BLaER1 treated with 17β-estradiol and CSF1 and Interleukin-3, amounts not matched to agents 10 nM and 100 nM (cell line): ENCODE measurements around the gene PICALM.

Source experiments
- H3K27ac ChIP-seq, 11 experiments: shearing (Covaris generic); formaldehyde crosslinking; 2 replicates each; pipeline ENCODE4 v1.8.1; 2022
- H3K27me3 ChIP-seq, 11 experiments: shearing (Covaris generic); formaldehyde crosslinking; 2 replicates each; pipeline ENCODE4 v1.8.1; 2022
- H3K36me3 ChIP-seq, 11 experiments: shearing (Covaris generic); formaldehyde crosslinking; 2 replicates each; pipeline ENCODE4 v1.8.1; 2022
- H3K4me1 ChIP-seq, 10 experiments: shearing (Covaris generic); formaldehyde crosslinking; 2 replicates each; pipeline ENCODE4 v1.8.1; 2022
- H3K4me2 ChIP-seq, 11 experiments: shearing (Covaris generic); formaldehyde crosslinking; 2 replicates each; pipeline ENCODE4 v1.8.1; 2022
- H3K4me3 ChIP-seq, 10 experiments: shearing (Covaris generic); formaldehyde crosslinking; 2 replicates each; pipeline ENCODE4 v1.8.1; 2022
- H3K9ac ChIP-seq, 11 experiments: shearing (Covaris generic); formaldehyde crosslinking; 2 replicates each; pipeline ENCODE4 v1.8.1; 2022
- H3K9me3 ChIP-seq, 11 experiments: shearing (Covaris generic); formaldehyde crosslinking; replicated peaks in 1 of 11; 2 replicates each; pipeline ENCODE4 v1.8.1; 2022
- H4K20me1 ChIP-seq, 11 experiments: shearing (Covaris generic); formaldehyde crosslinking; 2 replicates each; pipeline ENCODE4 v1.8.1; 2022
- Cebpa-rat ChIP-seq, 11 experiments: shearing (Covaris generic); IDR thresholded peaks; 2 replicates each; pipeline ENCODE4 v1.8.1; 2022

Gene PICALM

GRCh38 chr11:86035920-86036319 lies 33.0 kb downstream of the PICALM start:
- H3K4me2 ChIP-seq: peak overlapping the region in 2 of 11 experiments; percentile 22 to 24; a peak in 2 of 22 replicates
- no peak overlapping the region for H3K4me3 ChIP-seq
- H3K4me1 ChIP-seq: peaks cover 0 to 64% (median 3%) of the 10 kb centered on the region in 10 experiments; a peak in 14 of 20 replicates
- H3K9me3 ChIP-seq: no peaks in the 10 kb centered on the region
- no peak overlapping the region for H3K27ac ChIP-seq
- no peak overlapping the region for H3K9ac ChIP-seq
- H3K27me3 ChIP-seq: no peaks in the 10 kb centered on the region
- peaks cover 6 to 70% (median 35%) of the 10 kb centered on the region in 11 experiments for H3K36me3 ChIP-seq
- no peak for TF ChIP-seq Cebpa-rat (IDR thresholded peaks at IDR 0.05)
- H4K20me1 ChIP-seq: peaks cover 59 to 100% (median 99%) of the 10 kb centered on the region in 11 experiments

GRCh38 chr11:86035164-86035563 lies 33.7 kb downstream of the PICALM start:
- Histone ChIP-seq H3K4me2 (peak overlapping the region in 2 of 11 experiments; percentile 22 to 24; a peak in 3 of 22 replicates), H3K4me1 (peaks cover 0 to 56% (median 0%) of the 10 kb centered on the region in 10 experiments; a peak in 7 of 20 replicates), H3K36me3 (peaks cover 14 to 73% (median 42%) of the 10 kb centered on the region in 11 experiments), H3K27ac (no peak overlapping the region), H3K9me3 (no peaks in the 10 kb centered on the region), H3K4me3 (no peak overlapping the region), H3K9ac (no peak overlapping the region), H3K27me3 (no peaks in the 10 kb centered on the region), H4K20me1 (peaks cover 55 to 100% (median 99%) of the 10 kb centered on the region in 11 experiments)
- TF ChIP-seq Cebpa-rat (IDR thresholded peaks at IDR 0.05): no peak

DNA sequence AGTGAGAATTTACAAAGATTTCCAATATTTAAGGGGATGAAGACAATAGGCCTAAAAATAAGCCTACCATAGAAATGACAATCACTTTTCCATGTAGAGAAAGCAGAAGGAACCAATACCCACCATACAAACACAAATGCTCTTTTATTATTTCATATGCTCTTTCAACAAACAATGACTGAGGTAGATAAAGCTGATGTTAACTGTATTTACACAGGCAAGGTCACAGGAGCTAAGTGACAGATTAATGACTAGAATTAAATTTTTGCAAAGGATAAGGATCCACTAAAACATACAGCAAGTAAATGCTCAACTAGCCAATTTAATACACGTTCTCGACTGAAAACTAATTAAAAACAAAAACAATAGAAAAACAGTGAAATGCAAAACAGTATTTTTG lies 34.2 kb downstream of the PICALM start:
- peaks cover 0 to 52% (median 0%) of the 10 kb centered on the region in 10 experiments; a peak in 7 of 20 replicates for H3K4me1 ChIP-seq
- no peak overlapping the region for H3K27ac ChIP-seq
- H3K9ac ChIP-seq: no peak overlapping the region
- H3K27me3 ChIP-seq: no peaks in the 10 kb centered on the region
- peaks cover 53 to 100% (median 96%) of the 10 kb centered on the region in 11 experiments for H4K20me1 ChIP-seq
- H3K9me3 ChIP-seq: no peaks in the 10 kb centered on the region
- H3K4me3 ChIP-seq: no peak overlapping the region
- no peak for TF ChIP-seq Cebpa-rat (IDR thresholded peaks at IDR 0.05)
- peaks cover 18 to 75% (median 43%) of the 10 kb centered on the region in 11 experiments for H3K36me3 ChIP-seq
- peak overlapping the region in 1 of 11 experiments; percentile 24; a peak in 2 of 22 replicates for H3K4me2 ChIP-seq

DNA sequence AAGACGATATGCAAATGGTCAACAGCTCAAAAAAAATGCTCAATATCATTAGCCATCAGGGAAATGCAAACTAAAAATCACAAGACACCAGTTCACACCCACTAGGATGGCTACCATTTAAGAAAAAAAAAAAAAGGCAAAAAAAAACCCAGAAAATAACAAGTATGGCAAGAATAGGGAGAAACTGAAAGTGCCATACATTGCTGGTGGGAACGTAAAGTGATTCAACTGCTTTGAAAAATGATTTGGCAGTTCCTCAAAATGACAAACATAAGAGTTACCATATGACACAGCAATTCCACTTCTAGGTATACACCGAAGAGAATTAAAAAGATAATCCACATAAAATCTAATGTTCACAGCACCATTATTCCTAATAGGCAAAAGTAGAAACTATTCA lies 47.5 kb downstream of the PICALM start:
- no peaks in the 10 kb centered on the region for H3K27me3 ChIP-seq
- H3K4me2 ChIP-seq: peak overlapping the region in 4 of 11 experiments; percentile 23 to 83 (median 68); a peak in 8 of 22 replicates
- H4K20me1 ChIP-seq: peaks cover 0 to 100% (median 10%) of the 10 kb centered on the region in 11 experiments; a peak in 13 of 22 replicates
- H3K9me3 ChIP-seq: peaks cover 0 to 15% (median 5%) of the 10 kb centered on the region in 11 experiments; a peak in 9 of 22 replicates
- peaks cover 0 to 46% (median 14%) of the 10 kb centered on the region in 10 experiments; a peak in 12 of 20 replicates for H3K4me1 ChIP-seq
- no peak overlapping the region for H3K9ac ChIP-seq
- no peak for TF ChIP-seq Cebpa-rat (IDR thresholded peaks at IDR 0.05)
- peaks cover 81 to 100% (median 94%) of the 10 kb centered on the region in 11 experiments for H3K36me3 ChIP-seq
- H3K27ac ChIP-seq: peak overlapping the region in 4 of 11 experiments; percentile 0 to 42 (median 14); a peak in 3 of 22 replicates
- H3K4me3 ChIP-seq: peak overlapping the region in 2 of 10 experiments; percentile 8 to 19; a peak in 1 of 20 replicates

GRCh38 chr11:86018249-86018648 lies 50.6 kb downstream of the PICALM start:
- Histone ChIP-seq H3K36me3 (peaks cover 74 to 100% (median 91%) of the 10 kb centered on the region in 11 experiments), H3K9ac (no peak overlapping the region), H3K9me3 (peaks cover 0 to 15% (median 5%) of the 10 kb centered on the region in 11 experiments; a peak in 9 of 22 replicates), H3K4me2 (no peak overlapping the region), H4K20me1 (peaks cover 0 to 100% (median 12%) of the 10 kb centered on the region in 11 experiments; a peak in 14 of 22 replicates), H3K27me3 (no peaks in the 10 kb centered on the region), H3K4me1 (peaks cover 0 to 27% (median 4%) of the 10 kb centered on the region in 10 experiments; a peak in 10 of 20 replicates), H3K4me3 (no peak overlapping the region), H3K27ac (no peak overlapping the region)
- TF ChIP-seq Cebpa-rat (IDR thresholded peaks at IDR 0.05): no peak

- H3K4me3 ChIP-seq: no peak overlapping the region
- H3K9ac ChIP-seq: no peak overlapping the region
- no peak overlapping the region for H3K4me2 ChIP-seq
- TF ChIP-seq Cebpa-rat (IDR thresholded peaks at IDR 0.05): no peak
- peaks cover 68 to 100% (median 94%) of the 10 kb centered on the region in 11 experiments for H3K36me3 ChIP-seq
- H3K27ac ChIP-seq: no peak overlapping the region
- H3K9me3 ChIP-seq: peaks cover 0 to 13% (median 5%) of the 10 kb centered on the region in 11 experiments; a peak in 9 of 22 replicates
- H3K4me1 ChIP-seq: peaks cover 0 to 16% (median 3%) of the 10 kb centered on the region in 10 experiments; a peak in 9 of 20 replicates
- H4K20me1 ChIP-seq: peaks cover 0 to 100% (median 17%) of the 10 kb centered on the region in 11 experiments; a peak in 17 of 22 replicates
- no peaks in the 10 kb centered on the region for H3K27me3 ChIP-seq
These were observed 52.4 kb downstream of the PICALM start for GRCh38 chr11:86016451-86016850.

- H3K27me3 ChIP-seq: no peaks in the 10 kb centered on the region
- TF ChIP-seq Cebpa-rat (IDR thresholded peaks at IDR 0.05): no peak
- no peak overlapping the region for H3K9ac ChIP-seq
- H3K9me3 ChIP-seq: peaks cover 0 to 6% (median 0%) of the 10 kb centered on the region in 11 experiments; a peak in 3 of 22 replicates
- H4K20me1 ChIP-seq: peaks cover 0 to 100% (median 17%) of the 10 kb centered on the region in 11 experiments; a peak in 17 of 22 replicates
- no peak overlapping the region for H3K4me3 ChIP-seq
- peaks cover 0 to 8% (median 0%) of the 10 kb centered on the region in 10 experiments; a peak in 5 of 20 replicates for H3K4me1 ChIP-seq
- H3K36me3 ChIP-seq: peaks cover 61 to 100% (median 94%) of the 10 kb centered on the region in 11 experiments
- H3K4me2 ChIP-seq: no peak overlapping the region
- H3K27ac ChIP-seq: no peak overlapping the region
These were observed 53.2 kb downstream of the PICALM start for GRCh38 chr11:86015699-86016098.

DNA sequence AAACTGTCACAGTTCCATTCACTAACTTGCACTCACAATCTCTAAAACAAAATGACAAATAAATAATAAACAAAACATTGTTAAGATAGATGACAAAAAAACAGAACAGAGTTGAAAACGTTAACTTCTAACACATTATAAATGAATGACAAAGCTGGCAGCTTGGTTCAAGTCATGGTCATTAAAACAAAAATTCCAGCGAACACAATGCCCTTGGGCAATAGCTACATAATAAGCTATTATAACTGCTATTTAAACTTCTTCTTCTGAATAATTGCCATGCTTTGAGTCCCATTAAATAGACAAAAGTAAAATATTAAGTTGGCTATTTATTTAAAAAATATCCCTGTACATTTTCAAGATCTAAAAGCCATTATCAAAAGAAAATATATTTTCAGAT lies 54.7 kb downstream of the PICALM start:
- Histone ChIP-seq H3K27ac (no peak overlapping the region), H3K36me3 (peaks cover 61 to 100% (median 93%) of the 10 kb centered on the region in 11 experiments), H3K9ac (no peak overlapping the region), H3K4me3 (no peak overlapping the region), H4K20me1 (peaks cover 0 to 100% (median 18%) of the 10 kb centered on the region in 11 experiments; a peak in 18 of 22 replicates), H3K4me1 (peaks cover 0 to 3% (median 0%) of the 10 kb centered on the region in 10 experiments; a peak in 1 of 20 replicates), H3K27me3 (no peaks in the 10 kb centered on the region), H3K4me2 (no peak overlapping the region), H3K9me3 (no peaks in the 10 kb centered on the region)
- TF ChIP-seq Cebpa-rat (IDR thresholded peaks at IDR 0.05): no peak

- H3K36me3 ChIP-seq: peaks cover 61 to 100% (median 93%) of the 10 kb centered on the region in 11 experiments
- no peak overlapping the region for H3K4me2 ChIP-seq
- no peak overlapping the region for H3K27ac ChIP-seq
- no peak overlapping the region for H3K9ac ChIP-seq
- TF ChIP-seq Cebpa-rat (IDR thresholded peaks at IDR 0.05): no peak
- H3K9me3 ChIP-seq: no peaks in the 10 kb centered on the region
- peaks cover 0 to 100% (median 21%) of the 10 kb centered on the region in 11 experiments; a peak in 18 of 22 replicates for H4K20me1 ChIP-seq
- H3K4me3 ChIP-seq: no peak overlapping the region
- H3K27me3 ChIP-seq: no peaks in the 10 kb centered on the region
- H3K4me1 ChIP-seq: peaks cover 0 to 3% (median 0%) of the 10 kb centered on the region in 10 experiments; a peak in 1 of 20 replicates
These were observed 55.2 kb downstream of the PICALM start for GRCh38 chr11:86013713-86014112.
